Breast epithelium (tissue), 3 donors: Measurements from ENCODE around the gene VAMP5.
"Not testable (repeated sequence)": the region's sequence is repeated elsewhere in the genome, so short reads cannot be mapped to it uniquely, and the experiment has no call there.

Experiments used
- CTCF ChIP-seq, 3 donors: fragments of 450-650 bp; IDR thresholded peaks; one replicate each; pipeline ENCODE4 v1.5.1; 2016 to 2017; ENCODE audit warnings: antibody characterized with exemption in 3 of 3, mild to moderate bottlenecking in 3 of 3, moderate library complexity in 3 of 3
- POLR2A ChIP-seq: fragments of 450-650 bp; IDR thresholded peaks from one replicate; pipeline ENCODE4 v1.6.1; 2016; ENCODE audit warnings: antibody characterized with exemption, mild to moderate bottlenecking, moderate library complexity
- POLR2AphosphoS5 ChIP-seq, 3 donors: sonication (generic); formaldehyde crosslinking; IDR thresholded peaks; one replicate each; pipeline ENCODE4 v1.6.1; 2017; ENCODE audit warnings: antibody characterized with exemption in 3 of 3

- not testable (repeated sequence) for TF ChIP-seq CTCF (IDR thresholded peaks at IDR 0.05); POLR2A; POLR2AphosphoS5 (IDR thresholded peaks at IDR 0.05)
Measured at GRCh38 chr2:85544254-85544691, 40.0 kb upstream of the VAMP5 start.
